Globus pallidus (tissue), 1 donor: Measurements from ENCODE around the gene SMIM17.
A peak's percentile ranks its signal among the peaks of the same experiment; 100 is the strongest.
"Not testable (repeated sequence)": the region's sequence is repeated elsewhere in the genome, so short reads cannot be mapped to it uniquely, and the experiment has no call there.

ENCODE experiments used
- DNase-seq: peaks from one replicate; pipeline ENCODE4 v3.0.0-alpha.2; 2015; ENCODE audit warnings: low spot score

Gene SMIM17

GRCh38 chr19:56660381-56661107, 17.6 kb downstream of the SMIM17 start:
- no peak for DNase-seq

GRCh38 chr19:56661248-56661647, 18.3 kb downstream of the SMIM17 start:
- DNase-seq = no peak

GRCh38 chr19:56663931-56664500, 21.1 kb downstream of the SMIM17 start:
- DNase-seq = no peak

- DNase-seq = no peak
Measured at GRCh38 chr19:56664511-56664910, 21.6 kb downstream of the SMIM17 start.

- no peak for DNase-seq
Measured at GRCh38 chr19:56667311-56667870, 24.4 kb downstream of the SMIM17 start.

- DNase-seq = no peak
Measured at GRCh38 chr19:56668676-56669075, 25.7 kb downstream of the SMIM17 start.

- DNase-seq = no peak
Measured at GRCh38 chr19:56670401-56670960, 27.5 kb downstream of the SMIM17 start.

GRCh38 chr19:56670961-56671612, 28.1 kb downstream of the SMIM17 start:
- DNase-seq = no peak

GRCh38 chr19:56671613-56671994, 28.6 kb downstream of the SMIM17 start, which contains the start of gene ZNF835:
ZNF835 (minus strand) TSS chr19:56671757; CDS start chr19:56665198, 6,559 bp downstream.
- DNase-seq = peak; percentile 96

GRCh38 chr19:56672610-56673009, 29.7 kb downstream of the SMIM17 start:
- DNase-seq = not testable (repeated sequence)

- DNase-seq = no peak
Measured at GRCh38 chr19:56678205-56678604, 35.2 kb downstream of the SMIM17 start.

GRCh38 chr19:56681702-56682101, 38.7 kb downstream of the SMIM17 start:
- DNase-seq = no peak

- DNase-seq = no peak
Measured at GRCh38 chr19:56683116-56683515, 40.2 kb downstream of the SMIM17 start.

GRCh38 chr19:56687031-56687430, 44.1 kb downstream of the SMIM17 start:
- no peak for DNase-seq

GRCh38 chr19:56689198-56689597, 46.2 kb downstream of the SMIM17 start:
- no peak for DNase-seq

- no peak for DNase-seq
Measured at GRCh38 chr19:56690670-56691069, 47.7 kb downstream of the SMIM17 start.

- peak; percentile 86 for DNase-seq
Measured at GRCh38 chr19:56692206-56692895, 49.4 kb downstream of the SMIM17 start.

GRCh38 chr19:56699552-56699951, 56.6 kb downstream of the SMIM17 start:
- no peak for DNase-seq

GRCh38 chr19:56701895-56702294, 58.9 kb downstream of the SMIM17 start:
- DNase-seq = no peak

GRCh38 chr19:56705939-56706338, 63.0 kb downstream of the SMIM17 start:
- DNase-seq = no peak
